Neural progenitor cell (in vitro differentiated cells): ENCODE data around the gene PAQR8.
A peak's percentile ranks its signal among the peaks of the same experiment; 100 is the strongest.

Source experiments
- CTCF ChIP-seq: fragments of 200-600 bp; sonication (generic); IDR thresholded peaks from 2 replicates; pipeline ENCODE4 v1.5.1; 2017; ENCODE audit warnings: antibody characterized with exemption, mild to moderate bottlenecking
- EZH2 ChIP-seq: fragments of 200-600 bp; sonication (generic); IDR thresholded peaks from 2 replicates; pipeline ENCODE4 v1.6.1; 2017; ENCODE audit warnings: antibody characterized with exemption, mild to moderate bottlenecking, moderate library complexity
- EZH2phosphoT487 ChIP-seq: fragments of 200-600 bp; sonication (generic); IDR thresholded peaks from 2 replicates; pipeline ENCODE4 v1.6.1; 2017; ENCODE audit warnings: antibody characterized with exemption

GRCh38 chr6:52407467-52407866 lies 45.5 kb downstream of the PAQR8 start:
- TF ChIP-seq CTCF (peak; percentile 65), EZH2 (no peak), EZH2phosphoT487 (no peak)
